Thyroid gland (tissue), 4 donors: Measurements from ENCODE around the gene RAB31.

ENCODE experiments used
- CTCF ChIP-seq, 6 experiments: fragments of 200-600 bp in 3 of 6; fragments of 450-650 bp in 3 of 6; sonication (generic) in 3 of 6; IDR thresholded peaks; one replicate each; pipeline ENCODE4 v1.5.1; 2016 to 2019; ENCODE audit warnings: antibody characterized with exemption in 6 of 6, mild to moderate bottlenecking in 2 of 6, inconsistent platforms in 1 of 6, moderate library complexity in 1 of 6
- POLR2A ChIP-seq, 2 donors: fragments of 450-650 bp; IDR thresholded peaks; one replicate each; pipeline ENCODE4 v1.6.1; 2017; ENCODE audit warnings: antibody characterized with exemption in 2 of 2, mild to moderate bottlenecking in 2 of 2, moderate library complexity in 1 of 2

GRCh38 chr18:9810994-9811705 is 103.0 kb downstream of the RAB31 start:
- TF ChIP-seq CTCF (IDR thresholded peaks at IDR 0.05) (no peak), POLR2A (IDR thresholded peaks at IDR 0.05) (no peak)
